HL-60 (cell line): ENCODE data around the gene SNTG2.

Experiments used
- DNase-seq, 2 experiments: peaks; one replicate each; pipeline ENCODE4 v3.0.0-alpha.2; 2010 to 2020; ENCODE audit warnings: low read depth in 1 of 2, low spot score in 1 of 2
- H3K27ac ChIP-seq: fragments of 250-450 bp; sonication (Bioruptor Pico); replicated peaks from 2 replicates; pipeline ENCODE4 v1.5.1; 2020; ENCODE audit warnings: mild to moderate bottlenecking, moderate library complexity
- H3K27me3 ChIP-seq: fragments of 250-450 bp; sonication (Bioruptor Pico); 2 replicates; pipeline ENCODE4 v1.5.1; 2021; ENCODE audit warnings: mild to moderate bottlenecking, moderate library complexity; ENCODE audit not compliant: insufficient read depth, poor library complexity, severe bottlenecking
- H3K4me3 ChIP-seq: replicated peaks from 2 replicates; pipeline ENCODE4 v1.5.1; 2011; ENCODE audit warnings: mild to moderate bottlenecking, control low read depth, low read length; ENCODE audit not compliant: insufficient read depth
- CTCF ChIP-seq: IDR thresholded peaks from one replicate; pipeline ENCODE4 v1.5.1; 2011; ENCODE audit warnings: low read length, control low read depth, inconsistent platforms; ENCODE audit not compliant: insufficient read depth
- GABPA ChIP-seq: IDR thresholded peaks from 2 replicates; pipeline ENCODE4 v1.6.1; 2012; ENCODE audit warnings: low read depth
- POLR2AphosphoS5 ChIP-seq: IDR thresholded peaks from 2 replicates; pipeline ENCODE4 v1.6.1; 2012; ENCODE audit warnings: low read depth
- SPI1 ChIP-seq: IDR thresholded peaks from 2 replicates; pipeline ENCODE4 v1.6.1; 2012; ENCODE audit warnings: low read depth, mild to moderate bottlenecking, borderline replicate concordance
- TF ChIP-seq, protein P1 (sequence below): IDR thresholded peaks from 2 replicates; pipeline ENCODE4 v1.6.1; 2012; ENCODE audit warnings: low read depth; ENCODE audit not compliant: insufficient replicate concordance

The SNTG2 gene

GRCh38 chr2:1010415-1010930 is 59.8 kb downstream of the SNTG2 start:
- no peak overlapping the region for H3K27ac ChIP-seq
- TF ChIP-seq GABPA (no peak), CTCF (no peak), SPI1 (no peak), POLR2AphosphoS5 (no peak)
- TF ChIP-seq, protein P1, sequence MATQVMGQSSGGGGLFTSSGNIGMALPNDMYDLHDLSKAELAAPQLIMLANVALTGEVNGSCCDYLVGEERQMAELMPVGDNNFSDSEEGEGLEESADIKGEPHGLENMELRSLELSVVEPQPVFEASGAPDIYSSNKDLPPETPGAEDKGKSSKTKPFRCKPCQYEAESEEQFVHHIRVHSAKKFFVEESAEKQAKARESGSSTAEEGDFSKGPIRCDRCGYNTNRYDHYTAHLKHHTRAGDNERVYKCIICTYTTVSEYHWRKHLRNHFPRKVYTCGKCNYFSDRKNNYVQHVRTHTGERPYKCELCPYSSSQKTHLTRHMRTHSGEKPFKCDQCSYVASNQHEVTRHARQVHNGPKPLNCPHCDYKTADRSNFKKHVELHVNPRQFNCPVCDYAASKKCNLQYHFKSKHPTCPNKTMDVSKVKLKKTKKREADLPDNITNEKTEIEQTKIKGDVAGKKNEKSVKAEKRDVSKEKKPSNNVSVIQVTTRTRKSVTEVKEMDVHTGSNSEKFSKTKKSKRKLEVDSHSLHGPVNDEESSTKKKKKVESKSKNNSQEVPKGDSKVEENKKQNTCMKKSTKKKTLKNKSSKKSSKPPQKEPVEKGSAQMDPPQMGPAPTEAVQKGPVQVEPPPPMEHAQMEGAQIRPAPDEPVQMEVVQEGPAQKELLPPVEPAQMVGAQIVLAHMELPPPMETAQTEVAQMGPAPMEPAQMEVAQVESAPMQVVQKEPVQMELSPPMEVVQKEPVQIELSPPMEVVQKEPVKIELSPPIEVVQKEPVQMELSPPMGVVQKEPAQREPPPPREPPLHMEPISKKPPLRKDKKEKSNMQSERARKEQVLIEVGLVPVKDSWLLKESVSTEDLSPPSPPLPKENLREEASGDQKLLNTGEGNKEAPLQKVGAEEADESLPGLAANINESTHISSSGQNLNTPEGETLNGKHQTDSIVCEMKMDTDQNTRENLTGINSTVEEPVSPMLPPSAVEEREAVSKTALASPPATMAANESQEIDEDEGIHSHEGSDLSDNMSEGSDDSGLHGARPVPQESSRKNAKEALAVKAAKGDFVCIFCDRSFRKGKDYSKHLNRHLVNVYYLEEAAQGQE: no peak
- DNase-seq: peak in 1 of 2 experiments; percentile 8

DNA sequence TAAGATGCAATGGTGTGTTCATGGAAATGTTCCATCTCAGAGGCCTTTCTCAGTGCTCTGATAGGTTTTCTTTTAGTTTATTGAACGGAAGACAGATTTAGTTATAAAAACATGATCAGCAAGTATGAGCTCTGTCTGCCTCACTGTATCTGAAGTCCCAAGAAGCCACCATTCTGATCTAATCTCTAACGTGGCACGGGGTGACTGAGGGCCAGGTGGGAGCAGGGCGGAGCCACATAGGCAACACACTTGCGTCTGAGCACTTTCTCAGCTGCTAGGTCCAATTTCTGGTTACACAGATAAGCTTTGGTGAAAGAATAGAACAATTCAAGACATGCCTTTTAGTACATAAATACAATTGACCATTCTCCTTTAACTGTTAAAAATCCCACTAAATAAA is 60.4 kb downstream of the SNTG2 start:
- H3K4me3 ChIP-seq: no peak overlapping the region
- TF ChIP-seq CTCF (no peak), SPI1 (no peak), GABPA (no peak), POLR2AphosphoS5 (no peak)
- TF ChIP-seq, protein P1: no peak
- H3K27ac ChIP-seq: no peak overlapping the region
- H3K27me3 ChIP-seq: no peaks in the 10 kb centered on the region
- no peak for DNase-seq

More at GRCh38 chr2:1010415-1010930, 59.8 kb downstream of the SNTG2 start:
- Histone ChIP-seq H3K27me3 (no peaks in the 10 kb centered on the region), H3K4me3 (no peak overlapping the region)

- no peak for DNase-seq
- Histone ChIP-seq H3K4me3 (no peak overlapping the region), H3K27ac (no peak overlapping the region), H3K27me3 (no peaks in the 10 kb centered on the region)
- no peak for TF ChIP-seq CTCF
- no peak for TF ChIP-seq POLR2AphosphoS5
Observed at GRCh38 chr2:1011985-1012384, 61.3 kb downstream of the SNTG2 start.

GRCh38 chr2:1014802-1015201 is 64.2 kb downstream of the SNTG2 start:
- TF ChIP-seq, protein P1: no peak
- TF ChIP-seq CTCF (no peak), GABPA (no peak), POLR2AphosphoS5 (no peak), SPI1 (no peak)
- Histone ChIP-seq H3K4me3 (no peak overlapping the region), H3K27me3 (no peaks in the 10 kb centered on the region), H3K27ac (no peak overlapping the region)
- no peak for DNase-seq
